Common myeloid progenitor, CD34-positive (primary cell): ENCODE data around the gene THOP1.

Experiments used
- CTCF ChIA-PET: fragments of 350-600 bp; sonication (Branson Sonifier 250); formaldehyde crosslinking; loops from one replicate; lab custom pipeline; 2021; ENCODE audit warnings: antibody characterized with exemption; lab: Charles Lee
- POLR2A ChIA-PET: fragments of 350-600 bp; sonication (Branson Sonifier 250); formaldehyde crosslinking; loops from one replicate; lab custom pipeline; 2021; ENCODE audit warnings: antibody characterized with exemption; lab: Charles Lee
- DNase-seq, 3 donors: peaks; one replicate each; pipeline versions ENCODE4 v3.0.0 to v3.0.0-alpha.2; 2013
- H3K27ac ChIP-seq, 2 experiments: 1 replicate in 1 of 2; 2 replicates in 1 of 2; pipeline ENCODE4 v1.7.0; 2013; ENCODE audit warnings: inconsistent platforms in 2 of 2, low read length in 2 of 2, mild to moderate bottlenecking in 2 of 2, low read depth in 1 of 2, moderate library complexity in 1 of 2; ENCODE audit not compliant: severe bottlenecking in 2 of 2, insufficient read depth in 1 of 2, poor library complexity in 1 of 2
- H3K27me3 ChIP-seq, 5 experiments: replicated peaks in 2 of 5; 1 replicate in 3 of 5; 2 replicates in 2 of 5; pipeline versions ENCODE4 v1.6.1 to v1.7.0; 2013; ENCODE audit warnings: low read length in 4 of 5, mild to moderate bottlenecking in 2 of 5, moderate library complexity in 2 of 5, inconsistent platforms in 1 of 5; ENCODE audit not compliant: insufficient read depth in 5 of 5, control insufficient read depth in 4 of 5
- H3K36me3 ChIP-seq, 4 experiments: 1 replicate in 2 of 4; 2 replicates in 2 of 4; pipeline versions ENCODE4 v1.6.1 to v1.7.0; 2013; ENCODE audit warnings: low read length in 3 of 4, control low read depth in 1 of 4, mild to moderate bottlenecking in 1 of 4; ENCODE audit not compliant: control insufficient read depth in 4 of 4, insufficient read depth in 4 of 4
- H3K4me1 ChIP-seq, 4 experiments: 1 replicate in 3 of 4; 2 replicates in 1 of 4; pipeline versions ENCODE4 v1.6.1 to v1.7.1; 2013; ENCODE audit warnings: low read length in 3 of 4, mild to moderate bottlenecking in 3 of 4, control low read depth in 1 of 4, inconsistent platforms in 1 of 4, moderate library complexity in 1 of 4; ENCODE audit not compliant: control insufficient read depth in 4 of 4, insufficient read depth in 4 of 4; ENCODE audit errors: control extremely low read depth in 1 of 4
- H3K4me3 ChIP-seq, 7 experiments: 1 replicate in 4 of 7; 2 replicates in 3 of 7; pipeline versions ENCODE4 v1.5.1 to v1.7.0; 2013; ENCODE audit warnings: mild to moderate bottlenecking in 7 of 7, low read length in 6 of 7, moderate library complexity in 6 of 7, inconsistent platforms in 2 of 7, low read depth in 2 of 7, control low read depth in 1 of 7; ENCODE audit not compliant: insufficient read depth in 4 of 7, control insufficient read depth in 1 of 7; ENCODE audit errors: extremely low read depth in 1 of 7
- H3K9me3 ChIP-seq, 5 experiments: 1 replicate in 4 of 5; 2 replicates in 1 of 5; pipeline versions ENCODE4 v1.6.1 to v1.7.1; 2013; ENCODE audit warnings: low read length in 4 of 5, mild to moderate bottlenecking in 2 of 5, inconsistent platforms in 1 of 5, low read depth in 1 of 5, moderate library complexity in 1 of 5; ENCODE audit not compliant: control insufficient read depth in 4 of 5, insufficient read depth in 2 of 5; ENCODE audit errors: control extremely low read depth in 1 of 5
- WGBS: methylation state at CpG from one replicate; pipeline ENCODE4 v1.1.5; 2013; ENCODE audit not compliant: insufficient coverage; 5-methylcytosine and 5-hydroxymethylcytosine counted together

The THOP1 gene

DNA sequence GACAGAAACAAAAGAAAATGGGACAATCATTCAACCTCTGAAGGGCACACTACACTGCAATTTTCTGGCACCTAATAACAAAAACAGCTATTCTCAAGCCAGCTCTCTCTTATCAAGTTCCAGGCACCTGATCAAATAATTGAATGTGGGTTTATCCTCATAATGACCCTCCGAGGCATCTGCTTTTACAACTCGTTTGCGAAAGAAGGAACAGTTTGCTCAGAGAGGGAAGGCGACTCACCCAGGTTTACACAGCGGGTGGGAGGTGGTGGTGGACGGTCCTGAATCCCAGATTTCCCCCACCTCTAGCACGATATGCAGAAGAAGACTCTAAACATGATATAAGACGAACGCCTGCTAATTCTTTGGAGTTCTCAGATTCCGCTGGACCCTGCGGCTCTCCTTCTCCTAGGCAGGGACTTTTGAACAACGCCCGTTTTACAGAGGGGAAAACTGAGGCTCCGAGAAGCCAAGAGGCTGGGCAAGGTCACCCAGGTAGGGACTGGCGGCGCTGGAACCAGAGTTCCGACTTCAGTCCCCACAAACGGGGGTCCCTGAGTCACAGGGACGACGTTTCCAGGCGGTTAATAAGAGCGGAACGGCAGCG is 2.9 kb upstream of the THOP1 start:
- Histone ChIP-seq H3K9me3 (no peaks in the 10 kb centered on the region), H3K36me3 (peaks cover 0 to 20% (median 11%) of the 10 kb centered on the region in 4 experiments), H3K27me3 (no peaks in the 10 kb centered on the region), H3K4me1 (peaks cover 14 to 47% (median 33%) of the 10 kb centered on the region in 4 experiments), H3K27ac (peak overlapping the region; percentile 92 to 96), H3K4me3 (peak overlapping the region; percentile 72 to 99 (median 89))
- peak in 1 of 3 donors; percentile 33 for DNase-seq
- ChIA-PET CTCF (interaction anchor here (0.7 to 3.8 kb wide), 5 partner anchors 11 to 134 kb away, joined by 3 to 26 read pairs (median 4); no protein-coding TSS in a partner anchor), POLR2A (no interaction called here)
- 6% methylated on average over 23 of the region's 24 CpGs for WGBS

DNA sequence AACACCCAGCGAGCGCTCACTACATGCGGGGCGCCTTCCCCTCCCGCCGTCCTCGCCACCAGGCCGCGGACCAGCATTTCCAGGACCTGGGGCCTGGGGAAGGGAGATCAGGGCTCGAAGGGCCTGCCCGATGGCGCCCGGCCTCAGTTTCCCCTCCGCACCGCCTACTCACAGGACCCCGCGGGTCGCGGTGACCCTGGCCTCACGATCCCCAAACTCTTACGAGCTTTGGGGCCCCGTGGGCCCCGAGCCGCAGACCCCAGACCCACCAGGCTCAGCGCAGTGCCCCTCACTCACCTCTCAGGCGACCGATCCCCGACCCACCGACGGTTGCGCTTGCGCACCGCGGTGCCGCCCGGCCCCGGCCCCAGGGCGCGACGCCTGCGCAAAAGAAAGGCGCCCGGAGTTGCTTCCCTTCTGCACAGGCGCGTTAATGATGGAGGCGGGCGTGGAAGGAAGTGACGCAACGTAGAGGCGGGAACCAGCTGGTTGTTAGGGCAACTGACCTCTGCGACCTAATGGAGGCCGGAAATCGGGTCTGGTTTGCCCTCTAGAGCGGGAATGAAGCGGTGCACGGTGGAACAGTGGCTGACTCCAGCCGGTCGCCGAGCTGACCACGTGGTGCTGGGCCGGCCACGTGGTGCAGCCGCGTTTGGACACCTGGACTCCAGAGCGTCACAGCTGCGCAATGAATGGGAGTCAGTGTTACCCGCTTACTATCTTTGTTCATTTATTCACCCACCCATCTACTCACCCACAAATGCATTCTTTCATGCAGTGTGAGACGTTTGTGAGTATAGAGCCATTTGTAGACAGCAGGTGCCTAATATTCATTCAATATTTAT is 2.1 kb upstream of the THOP1 start, which contains the start of gene SGTA:
SGTA (minus strand) TSS at position 338 of the 845 bp plus-strand sequence. CDS start 14,205 bp downstream, outside the sequence.
- Histone ChIP-seq H3K36me3 (peaks cover 0 to 20% (median 12%) of the 10 kb centered on the region in 4 experiments), H3K4me3 (peak within 1 kb of the TSS; percentile 72 to 99 (median 89)), H3K27ac (peak within 1 kb of the TSS; percentile 92 to 96), H3K27me3 (no peaks in the 10 kb centered on the region), H3K9me3 (no peaks in the 10 kb centered on the region), H3K4me1 (peaks cover 14 to 47% (median 33%) of the 10 kb centered on the region in 4 experiments)
- POLR2A ChIA-PET: interaction anchor here (1.0 kb wide), 1 partner anchor 517 kb away, joined by 4 read pairs; no protein-coding TSS in a partner anchor
- CTCF ChIA-PET: interaction anchor here (2.2 kb wide), 1 partner anchor 135 kb away, joined by 7 read pairs; no protein-coding TSS in a partner anchor
- WGBS: under 1% methylated on average over 66 of the region's 68 CpGs
- DNase-seq: peak; percentile 98 to 99 (median 99)

DNA sequence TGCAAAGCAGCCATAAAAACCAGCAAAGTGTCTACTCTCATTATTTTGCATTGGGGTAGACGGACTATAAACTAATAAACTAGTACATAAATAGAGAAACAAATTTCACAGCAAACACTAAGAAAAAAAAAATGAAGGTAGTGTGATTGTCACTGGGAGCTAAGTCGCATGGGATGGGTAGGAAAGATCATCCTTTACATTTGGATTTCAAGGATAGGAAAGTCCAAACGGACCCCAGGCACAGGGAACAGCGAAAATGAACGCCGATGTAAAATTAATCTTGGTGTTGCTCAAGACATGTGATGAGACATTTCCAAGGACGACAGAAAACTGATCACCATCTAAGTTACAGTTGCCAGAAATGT is 1.5 kb upstream of the THOP1 start:
- Histone ChIP-seq H3K4me1 (peaks cover 14 to 47% (median 33%) of the 10 kb centered on the region in 4 experiments), H3K36me3 (peaks cover 0 to 20% (median 9%) of the 10 kb centered on the region in 4 experiments), H3K4me3 (peak overlapping the region in 5 of 7 experiments; percentile 83 to 99 (median 95)), H3K27ac (peak overlapping the region in 1 of 2 experiments; percentile 66), H3K27me3 (no peaks in the 10 kb centered on the region), H3K9me3 (no peaks in the 10 kb centered on the region)
- ChIA-PET CTCF (interaction anchor here (1.2 to 2.2 kb wide), 2 partner anchors 136 to 356 kb away, joined by 3 to 7 read pairs; partner anchors contain the start of gene TIMM13), POLR2A (interaction anchor here (1.0 kb wide), 1 partner anchor 518 kb away, joined by 4 read pairs; no protein-coding TSS in a partner anchor)
- 94% methylated on average over 6 of the region's 7 CpGs for WGBS
- no peak for DNase-seq

DNA sequence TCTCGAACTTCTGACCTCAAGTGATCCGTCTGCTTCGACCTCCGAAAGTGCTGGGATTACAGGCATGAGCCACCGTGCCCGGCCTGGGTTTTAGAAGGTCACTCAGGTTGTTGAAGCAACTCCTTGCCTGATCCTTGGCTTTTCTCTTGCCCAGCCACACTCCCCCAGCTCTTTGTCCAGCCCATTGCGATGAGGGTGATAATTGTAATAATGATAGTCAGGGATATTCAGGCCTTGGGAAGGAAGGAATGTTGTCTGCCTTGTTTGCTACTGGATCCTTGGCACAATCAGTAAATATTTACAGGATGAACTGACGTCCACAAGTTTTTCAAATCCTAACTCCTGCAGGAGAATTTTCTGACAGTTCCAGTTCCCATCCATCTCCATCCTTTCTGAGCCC is 1.8 kb downstream of the THOP1 start:
- no peak overlapping the region for H3K27ac ChIP-seq
- peaks cover 0 to 38% (median 16%) of the 10 kb centered on the region in 4 experiments for H3K36me3 ChIP-seq
- H3K4me3 ChIP-seq: no peak overlapping the region
- no peaks in the 10 kb centered on the region for H3K9me3 ChIP-seq
- H3K27me3 ChIP-seq: no peaks in the 10 kb centered on the region
- ChIA-PET CTCF (no interaction called here), POLR2A (no interaction called here)
- no peak for DNase-seq
- H3K4me1 ChIP-seq: peaks cover 14 to 36% (median 27%) of the 10 kb centered on the region in 4 experiments
- WGBS: 98% methylated on average over 5 of the region's 8 CpGs

GRCh38 chr19:2788237-2788636 is 2.9 kb downstream of the THOP1 start:
- 94% methylated on average over 5 of the region's 5 CpGs for WGBS

GRCh38 chr19:2790194-2790556 is 4.9 kb downstream of the THOP1 start:
- Histone ChIP-seq H3K36me3 (peaks cover 0 to 55% (median 27%) of the 10 kb centered on the region in 4 experiments), H3K9me3 (no peaks in the 10 kb centered on the region), H3K4me1 (peaks cover 5 to 11% (median 7%) of the 10 kb centered on the region in 4 experiments), H3K27ac (no peak overlapping the region), H3K27me3 (no peaks in the 10 kb centered on the region), H3K4me3 (no peak overlapping the region)
- POLR2A ChIA-PET: no interaction called here
- DNase-seq: no peak
- WGBS: 96% methylated on average over 9 of the region's 14 CpGs
- CTCF ChIA-PET: no interaction called here

More at GRCh38 chr19:2788237-2788636, 2.9 kb downstream of the THOP1 start:
- Histone ChIP-seq H3K9me3 (no peaks in the 10 kb centered on the region), H3K27me3 (no peaks in the 10 kb centered on the region), H3K36me3 (peaks cover 0 to 40% (median 16%) of the 10 kb centered on the region in 4 experiments), H3K4me1 (peaks cover 10 to 26% (median 22%) of the 10 kb centered on the region in 4 experiments), H3K4me3 (no peak overlapping the region), H3K27ac (peak overlapping the region in 1 of 2 experiments; percentile 9)
- ChIA-PET POLR2A (no interaction called here), CTCF (no interaction called here)
- no peak for DNase-seq
